A549 (cell line): ENCODE results near the gene CALN1. TPM values are rescaled to one million over a fixed set of nuclear protein-coding genes. Genes with fewer than 3 reads are reported as not detected.

Experiments used
- ATAC-seq, 2 experiments: fragments of 200-7000 bp in 1 of 2; fragments of >200 bp in 1 of 2; cut with Nextera tagmentation in 1 of 2; cut with Tn5 transposase in 1 of 2; 3 replicates each; pipeline versions ENCODE4 v1.8.0 to v1.9.1; 2018 to 2020; ENCODE audit warnings: mild to moderate bottlenecking in 1 of 2, moderate library complexity in 1 of 2
- CTCF ChIA-PET: fragments of 300-600 bp; sonication (Branson Sonifier 250); formaldehyde crosslinking; extraction: SDS; loops from one replicate; lab custom pipeline; 2021; ENCODE audit warnings: antibody characterized with exemption, inconsistent platforms; lab: Yijun Ruan, JAX
- POLR2A ChIA-PET: fragments of 350-600 bp; formaldehyde crosslinking; extraction: SDS; loops from one replicate; lab custom pipeline; 2021; ENCODE audit warnings: antibody characterized with exemption, inconsistent platforms; lab: Yijun Ruan, JAX
- DNase-seq, 2 experiments: peaks; one replicate each; pipeline versions ENCODE4 v3.0.0 to v3.0.0-alpha.2; 2011 to 2016; ENCODE audit warnings: low read depth in 1 of 2, low spot score in 1 of 2
- FAIRE-seq: peaks from 2 replicates; lab custom pipeline; 2011; peaks lifted over from hg19 to GRCh38; lab: Jason Lieb, UNC
- H3K27ac ChIP-seq, 2 experiments: fragments of >200 bp; sonication (Bioruptor Twin); formaldehyde crosslinking; 3 replicates each; pipeline ENCODE4 v1.5.1; 2016 to 2017
- H3K4me1 ChIP-seq: fragments of >200 bp; sonication (Bioruptor Twin); formaldehyde crosslinking; 3 replicates; pipeline ENCODE4 v1.6.1; 2016
- H3K4me2 ChIP-seq: fragments of >200 bp; sonication (Bioruptor Twin); formaldehyde crosslinking; 3 replicates; pipeline ENCODE4 v1.6.1; 2016
- H3K4me3 ChIP-seq: fragments of >200 bp; sonication (Bioruptor Twin); formaldehyde crosslinking; 3 replicates; pipeline ENCODE4 v1.5.1; 2016
- H3K9me3 ChIP-seq: fragments of >200 bp; sonication (Bioruptor Twin); formaldehyde crosslinking; 3 replicates; pipeline ENCODE4 v1.6.1; 2016
- CBX2 ChIP-seq: fragments of 200-600 bp; sonication (generic); IDR thresholded peaks from 2 replicates; pipeline ENCODE4 v1.6.1; 2016; ENCODE audit warnings: low read depth, mild to moderate bottlenecking, borderline replicate concordance
- CHD4 ChIP-seq: fragments of 200-600 bp; sonication (generic); IDR thresholded peaks from 2 replicates; pipeline ENCODE4 v1.6.1; 2016; ENCODE audit warnings: antibody characterized with exemption, mild to moderate bottlenecking, borderline replicate concordance
- E2F6 ChIP-seq: IDR thresholded peaks from 2 replicates; pipeline ENCODE4 v1.6.1; 2012; ENCODE audit warnings: low read depth, borderline replicate concordance
- ESRRA ChIP-seq: fragments of 150-350 bp; IDR thresholded peaks from 2 replicates; pipeline ENCODE4 v1.6.1; 2014; ENCODE audit warnings: mild to moderate bottlenecking, low read length, borderline replicate concordance
- FOSL2 ChIP-seq, 2 experiments: fragments of 450-650 bp in 1 of 2; fragments of >200 bp in 1 of 2; sonication (Bioruptor Twin) in 1 of 2; formaldehyde crosslinking; IDR thresholded peaks; 2 replicates each; pipeline versions ENCODE4 v1.5.0 to v1.6.1; 2016 to 2020; ENCODE audit warnings: mild to moderate bottlenecking in 1 of 2, moderate library complexity in 1 of 2
- HOXB13 ChIP-seq: fragments of 250-450 bp; sonication (Bioruptor Pico); IDR thresholded peaks from 2 replicates; pipeline ENCODE4 v1.5.0; 2020; ENCODE audit warnings: low read depth, mild to moderate bottlenecking, moderate library complexity
- JUNB ChIP-seq: fragments of >200 bp; sonication (Bioruptor Twin); formaldehyde crosslinking; IDR thresholded peaks from 2 replicates; pipeline ENCODE4 v1.6.1; 2016
- KDM5A ChIP-seq: fragments of 200-600 bp; sonication (generic); IDR thresholded peaks from 2 replicates; pipeline ENCODE4 v1.6.1; 2016; ENCODE audit warnings: antibody characterized with exemption, mild to moderate bottlenecking
- MAZ ChIP-seq: fragments of 150-350 bp; IDR thresholded peaks from 2 replicates; pipeline ENCODE4 v1.6.1; 2014; ENCODE audit warnings: antibody characterized with exemption, low read depth, low read length, borderline replicate concordance
- MYC ChIP-seq: IDR thresholded peaks from 2 replicates; pipeline ENCODE4 v1.6.1; 2012; ENCODE audit warnings: mild to moderate bottlenecking, inconsistent platforms, low read length, improper control_type of control experiment, borderline replicate concordance
- NFE2L2 ChIP-seq: fragments of 150-350 bp; conservative IDR thresholded peaks from 2 replicates; pipeline ENCODE4 v1.6.1; 2014; ENCODE audit warnings: low read length
- NPAS2 ChIP-seq: fragments of 250-450 bp; sonication (Bioruptor Pico); IDR thresholded peaks from 2 replicates; pipeline ENCODE4 v1.8.0; 2022; ENCODE audit warnings: mild to moderate bottlenecking, moderate library complexity, borderline replicate concordance
- PBX3 ChIP-seq: IDR thresholded peaks from 2 replicates; pipeline ENCODE4 v1.6.1; 2012
- POLR2AphosphoS2 ChIP-seq: conservative IDR thresholded peaks from 2 replicates; pipeline ENCODE4 v1.6.1; 2012; ENCODE audit warnings: low read length, improper control_type of control experiment, inconsistent platforms
- RAD21 ChIP-seq, 2 experiments: fragments of >200 bp in 1 of 2; sonication (Bioruptor Twin) in 1 of 2; formaldehyde crosslinking in 1 of 2; IDR thresholded peaks in 1 of 2; conservative IDR thresholded peaks in 1 of 2; 2 replicates in 1 of 2; 3 replicates in 1 of 2; pipeline ENCODE4 v1.6.1; 2012 to 2018; ENCODE audit warnings: inconsistent platforms in 1 of 2
- RARB ChIP-seq: fragments of 250-450 bp; sonication (Bioruptor Pico); IDR thresholded peaks from 2 replicates; pipeline ENCODE4 v1.8.0; 2021; ENCODE audit warnings: mild to moderate bottlenecking, moderate library complexity
- RFX5 ChIP-seq: fragments of 450-650 bp; IDR thresholded peaks from 2 replicates; pipeline ENCODE4 v1.7.1; 2014; ENCODE audit warnings: antibody characterized with exemption, mild to moderate bottlenecking, moderate library complexity
- SMC3 ChIP-seq: fragments of >200 bp; sonication (Bioruptor Twin); formaldehyde crosslinking; IDR thresholded peaks from 3 replicates; pipeline ENCODE4 v1.6.1; 2018; ENCODE audit warnings: inconsistent platforms
- SREBF2 ChIP-seq: fragments of 450-650 bp; IDR thresholded peaks from 2 replicates; pipeline ENCODE4 v1.6.1; 2014; ENCODE audit warnings: mild to moderate bottlenecking, moderate library complexity
- TP53 ChIP-seq: fragments of 250-450 bp; sonication (Bioruptor Pico); IDR thresholded peaks from 2 replicates; pipeline ENCODE4 v1.5.0; 2021; ENCODE audit warnings: mild to moderate bottlenecking, moderate library complexity
- ZNF302 ChIP-seq: fragments of 250-450 bp; sonication (Bioruptor Pico); IDR thresholded peaks from 2 replicates; pipeline ENCODE4 v1.9.0; 2021; ENCODE audit warnings: inconsistent platforms, mild to moderate bottlenecking, moderate library complexity
- WGBS: methylation state at CpG from one replicate; pipeline ENCODE4 v1.1.6; 2017; ENCODE audit errors: missing lambda C conversion rate; 5-methylcytosine and 5-hydroxymethylcytosine counted together
- polyA plus RNA-seq, 4 experiments: library from polyadenylated mRNA; depleted of rRNA in 3 of 4; stranded (reverse); fragments of >200 nt; fragmentation: RNase III in 1 of 4; extraction: RNeasy Plus Mini Kit Qiagen cat#74134 plus additional on column Dnase treatment in 1 of 4; gene quantifications; 2 replicates in 3 of 4; 3 replicates in 1 of 4; pipeline ENCODE4 v1.2.3, GENCODE V29; 2011 to 2017
- TF ChIP-seq, protein P1 (sequence below): fragments of >200 bp; sonication (Bioruptor Twin); formaldehyde crosslinking; IDR thresholded peaks from 2 replicates; pipeline ENCODE4 v1.6.1; 2016
- TF ChIP-seq, protein P2 (sequence below): fragments of >200 bp; sonication (Bioruptor Twin); formaldehyde crosslinking; IDR thresholded peaks from 3 replicates; pipeline ENCODE4 v1.5.1; 2016

The CALN1 gene
- polyA plus RNA-seq, 2 of the 4 experiments (the other 2 are of a cell fraction) = not detected

- 8% methylated on average over 3 of the region's 3 CpGs for WGBS
- no peak for ATAC-seq
- ChIA-PET CTCF (interaction anchor here (1.2 kb wide), 1 partner anchor 39 kb away, joined by 5 read pairs; no protein-coding TSS in a partner anchor), POLR2A (no interaction called here)
- TF ChIP-seq HOXB13 (CRISPR knock-in tag) (no peak), ESRRA (no peak), RAD21 (conservative IDR thresholded peaks at IDR 0.05 in 1 of 2, IDR thresholded peaks at IDR 0.05 in 1 of 2) (no peak), KDM5A (no peak), MYC (no peak), TP53 (CRISPR knock-in tag) (no peak)
- TF ChIP-seq, protein P1, sequence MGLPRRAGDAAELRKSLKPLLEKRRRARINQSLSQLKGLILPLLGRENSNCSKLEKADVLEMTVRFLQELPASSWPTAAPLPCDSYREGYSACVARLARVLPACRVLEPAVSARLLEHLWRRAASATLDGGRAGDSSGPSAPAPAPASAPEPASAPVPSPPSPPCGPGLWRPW = no peak
- DNase-seq = no peak
- no peak overlapping the region for H3K4me3 ChIP-seq
- no peak overlapping the region for H3K4me2 ChIP-seq
- H3K27ac ChIP-seq = no peak overlapping the region
- no peaks in the 10 kb centered on the region for H3K4me1 ChIP-seq
- FAIRE-seq = no peak
- no peaks in the 10 kb centered on the region for H3K9me3 ChIP-seq
Observed at GRCh38 chr7:72279203-72279602, 132.9 kb downstream of the CALN1 start.

GRCh38 chr7:72278550-72278949, 133.6 kb downstream of the CALN1 start:
- WGBS = 44% methylated on average over 8 of the region's 8 CpGs
- ATAC-seq = no peak
- no peak for FAIRE-seq
- no peak overlapping the region for H3K27ac ChIP-seq
- H3K4me2 ChIP-seq = no peak overlapping the region
- DNase-seq = no peak
- POLR2A ChIA-PET = no interaction called here
- no peak overlapping the region for H3K4me3 ChIP-seq
- CTCF ChIA-PET = interaction anchor here (1.2 kb wide), 1 partner anchor 39 kb away, joined by 5 read pairs; no protein-coding TSS in a partner anchor
- TF ChIP-seq RARB = no peak
- TF ChIP-seq MAZ = no peak
- TF ChIP-seq HOXB13 (CRISPR knock-in tag) = no peak
- no peak for TF ChIP-seq RFX5
- TF ChIP-seq JUNB = no peak
- no peak for TF ChIP-seq CHD4
- TF ChIP-seq SREBF2 = no peak
- no peak for TF ChIP-seq NPAS2 (CRISPR knock-in tag)
- no peak for TF ChIP-seq CBX2
- TF ChIP-seq NFE2L2 = no peak
- H3K4me1 ChIP-seq = no peaks in the 10 kb centered on the region
- no peaks in the 10 kb centered on the region for H3K9me3 ChIP-seq

DNA sequence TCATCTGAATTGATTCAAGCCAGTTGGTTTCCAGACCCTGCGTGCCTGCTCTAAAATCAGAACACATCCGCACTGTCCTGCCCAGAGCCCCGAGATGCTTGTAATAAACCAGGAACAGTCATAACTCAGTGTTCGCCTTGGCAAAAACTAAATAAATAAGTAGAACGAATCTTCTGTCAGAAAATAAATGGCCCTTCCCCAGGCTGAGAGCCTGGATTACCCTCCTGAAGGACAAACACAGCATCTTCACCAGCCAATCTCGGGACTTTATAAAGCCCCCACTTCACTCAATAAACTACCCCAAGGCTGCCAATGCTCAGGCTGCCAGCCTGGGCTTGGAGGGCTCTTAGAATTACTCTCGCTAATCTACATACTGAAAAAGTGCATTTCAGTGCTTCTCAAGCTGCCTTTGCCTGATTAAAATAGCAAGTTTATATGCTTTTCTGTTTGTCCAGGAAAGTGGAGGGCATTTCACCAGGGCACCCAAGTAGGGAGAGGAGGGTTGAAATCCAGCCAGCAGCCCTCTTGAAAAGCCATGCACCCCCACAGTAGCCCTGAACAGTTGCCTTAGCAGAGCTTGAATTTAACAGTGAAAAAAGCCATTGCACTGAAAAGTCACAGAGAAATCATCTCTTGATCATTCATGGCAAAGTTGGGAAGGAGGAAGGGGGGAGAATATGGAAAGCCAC, 136.6 kb downstream of the CALN1 start:
- H3K4me2 ChIP-seq = no peak overlapping the region
- 3% methylated on average over 7 of the region's 7 CpGs for WGBS
- DNase-seq (no peak), FAIRE-seq (no peak), ATAC-seq (no peak)
- no peak overlapping the region for H3K27ac ChIP-seq
- CTCF ChIA-PET = no interaction called here
- H3K4me1 ChIP-seq = no peaks in the 10 kb centered on the region
- H3K4me3 ChIP-seq = no peak overlapping the region
- POLR2A ChIA-PET = no interaction called here
- H3K9me3 ChIP-seq = no peaks in the 10 kb centered on the region
- no peak for TF ChIP-seq FOSL2 (IDR thresholded peaks at IDR 0.05)
- TF ChIP-seq FOSL2 (CRISPR knock-in tag; IDR thresholded peaks at IDR 0.05) = no peak
- TF ChIP-seq PBX3 = no peak
- no peak for TF ChIP-seq CHD4
- no peak for TF ChIP-seq SMC3
- no peak for TF ChIP-seq E2F6
- TF ChIP-seq, protein P2, sequence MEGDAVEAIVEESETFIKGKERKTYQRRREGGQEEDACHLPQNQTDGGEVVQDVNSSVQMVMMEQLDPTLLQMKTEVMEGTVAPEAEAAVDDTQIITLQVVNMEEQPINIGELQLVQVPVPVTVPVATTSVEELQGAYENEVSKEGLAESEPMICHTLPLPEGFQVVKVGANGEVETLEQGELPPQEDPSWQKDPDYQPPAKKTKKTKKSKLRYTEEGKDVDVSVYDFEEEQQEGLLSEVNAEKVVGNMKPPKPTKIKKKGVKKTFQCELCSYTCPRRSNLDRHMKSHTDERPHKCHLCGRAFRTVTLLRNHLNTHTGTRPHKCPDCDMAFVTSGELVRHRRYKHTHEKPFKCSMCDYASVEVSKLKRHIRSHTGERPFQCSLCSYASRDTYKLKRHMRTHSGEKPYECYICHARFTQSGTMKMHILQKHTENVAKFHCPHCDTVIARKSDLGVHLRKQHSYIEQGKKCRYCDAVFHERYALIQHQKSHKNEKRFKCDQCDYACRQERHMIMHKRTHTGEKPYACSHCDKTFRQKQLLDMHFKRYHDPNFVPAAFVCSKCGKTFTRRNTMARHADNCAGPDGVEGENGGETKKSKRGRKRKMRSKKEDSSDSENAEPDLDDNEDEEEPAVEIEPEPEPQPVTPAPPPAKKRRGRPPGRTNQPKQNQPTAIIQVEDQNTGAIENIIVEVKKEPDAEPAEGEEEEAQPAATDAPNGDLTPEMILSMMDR = no peak
- no peak for TF ChIP-seq POLR2AphosphoS2
- TF ChIP-seq KDM5A = no peak
- no peak for TF ChIP-seq ZNF302 (CRISPR knock-in tag)
- TF ChIP-seq SREBF2 = no peak
- no peak for TF ChIP-seq JUNB
